ENCODE results near the gene DLG3.

GRCh38 chrX:70479247-70479921 lies 34.7 kb downstream of the DLG3 start:
- TF ChIP-seq CTCF (IDR thresholded peaks at IDR 0.05) (no peak), EP300 (IDR thresholded peaks at IDR 0.05; ENCODE audit: low read depth) (no peak)

Measured in transverse colon (tissue), 3 donors.